Stimulated activated naive CD4-positive, alpha-beta T cell treated with Interleukin-2 at 50 U/mL for 16 hours (primary cell): ENCODE data around the gene IL5RA.

Experiments used
- DNase-seq: peaks from one replicate; lab custom pipeline; 2025; lab: John Stamatoyannopoulos, UW

IL5RA gene

GRCh38 chr3:3066378-3066777 lies 43.8 kb downstream of the IL5RA start:
- no peak for DNase-seq

DNA sequence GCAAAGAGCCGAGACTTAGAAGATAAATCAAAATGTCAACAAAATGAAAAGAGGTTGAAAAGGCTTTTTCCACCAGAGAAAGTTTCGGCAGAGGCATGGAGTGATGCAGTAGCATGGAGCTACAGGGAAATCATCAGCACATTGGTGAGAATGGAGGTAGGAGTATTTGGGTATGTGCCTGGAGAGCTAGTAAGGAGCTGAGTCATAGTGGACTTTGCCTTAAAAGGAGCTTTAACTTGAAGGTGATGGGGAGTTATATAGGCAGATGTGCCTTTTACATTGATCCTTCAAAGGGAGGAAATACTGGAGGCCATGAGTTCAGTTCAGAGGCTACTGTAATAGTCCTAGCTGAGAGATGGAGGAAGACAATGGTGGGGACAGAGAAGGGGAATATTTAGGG lies 44.3 kb downstream of the IL5RA start:
- DNase-seq = no peak

- DNase-seq = no peak
Observed at GRCh38 chr3:3064297-3064696, 45.9 kb downstream of the IL5RA start.

DNA sequence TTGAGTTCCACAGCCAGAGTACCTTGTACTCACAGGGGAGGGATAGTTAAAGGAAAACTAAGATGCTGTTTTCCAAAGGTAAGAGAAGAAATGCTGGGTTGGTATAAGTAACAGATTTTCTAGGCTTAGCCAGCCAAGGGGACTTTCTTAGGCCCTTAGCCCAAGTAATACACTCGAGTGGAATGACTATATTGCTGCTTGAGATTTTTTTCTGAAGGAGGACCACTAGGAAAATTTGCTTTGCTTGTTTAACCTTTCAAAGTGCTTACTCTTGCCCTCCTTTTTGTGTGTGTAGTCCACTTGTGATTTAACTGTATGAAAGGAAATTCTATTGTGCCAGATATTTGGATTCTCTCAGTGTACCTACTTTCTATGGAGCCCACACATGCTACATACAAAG lies 50.5 kb downstream of the IL5RA start:
- DNase-seq = no peak

DNA sequence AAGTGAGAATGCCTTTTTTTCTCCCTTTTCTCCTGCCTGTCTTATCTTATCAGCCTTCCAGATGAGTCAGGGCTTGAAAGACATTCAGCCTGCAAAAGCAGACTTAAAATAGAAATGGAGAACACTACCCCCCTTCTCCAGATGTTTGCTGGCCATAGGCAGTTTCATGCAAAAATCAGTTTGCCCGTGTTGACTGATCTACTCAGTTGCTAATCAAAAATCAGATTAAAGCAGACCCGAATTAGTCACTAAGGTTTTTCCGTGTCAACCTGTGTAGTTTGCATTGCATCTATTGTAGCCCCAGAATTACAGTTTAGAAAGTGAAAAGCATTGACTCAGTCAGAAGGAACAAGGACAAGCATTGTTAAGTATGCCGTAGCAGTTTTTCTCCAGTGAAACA lies 56.2 kb downstream of the IL5RA start:
- DNase-seq = no peak

DNA sequence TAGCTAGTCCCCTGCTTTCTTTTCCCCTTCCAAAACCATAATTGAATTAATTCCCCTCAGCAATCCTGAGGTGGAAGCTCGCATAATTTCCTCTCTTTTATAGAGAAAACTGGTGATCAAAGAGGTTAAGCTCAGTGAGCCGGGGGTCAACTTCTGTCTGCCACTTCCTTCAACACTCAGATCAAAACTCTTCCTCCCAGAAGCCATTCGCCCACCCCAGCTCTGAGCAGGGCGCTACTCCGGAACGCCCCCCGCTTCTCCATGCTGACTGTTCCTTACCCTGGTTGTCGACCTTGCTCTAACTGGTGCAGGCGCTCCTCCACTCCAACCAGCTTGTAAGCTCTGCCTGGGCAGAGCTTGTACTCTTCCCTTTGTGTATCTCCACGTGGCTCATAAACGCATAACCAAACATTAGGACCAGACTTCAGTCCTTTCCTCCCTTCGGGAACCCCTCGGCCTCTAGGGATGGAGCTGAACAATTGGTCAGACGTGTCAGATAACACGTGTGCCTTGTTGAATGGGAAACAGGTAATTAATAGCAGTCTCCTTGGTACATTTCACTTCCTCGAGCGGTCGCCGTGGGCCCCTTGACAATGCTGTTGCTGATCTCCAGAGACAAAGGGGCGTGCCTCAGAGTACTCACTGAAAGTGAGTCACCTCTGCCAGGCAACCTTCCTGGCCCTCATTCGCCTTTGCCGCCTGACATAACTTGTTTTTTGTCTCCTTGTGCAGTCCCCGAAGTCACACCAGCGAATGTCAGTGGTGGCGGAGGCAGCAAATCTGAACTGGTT lies 71.8 kb downstream of the IL5RA start:
- no peak for DNase-seq

GRCh38 chr3:3037156-3037555 lies 73.0 kb downstream of the IL5RA start:
- no peak for DNase-seq

- DNase-seq = no peak
Observed at GRCh38 chr3:3031326-3031725, 78.8 kb downstream of the IL5RA start.

DNA sequence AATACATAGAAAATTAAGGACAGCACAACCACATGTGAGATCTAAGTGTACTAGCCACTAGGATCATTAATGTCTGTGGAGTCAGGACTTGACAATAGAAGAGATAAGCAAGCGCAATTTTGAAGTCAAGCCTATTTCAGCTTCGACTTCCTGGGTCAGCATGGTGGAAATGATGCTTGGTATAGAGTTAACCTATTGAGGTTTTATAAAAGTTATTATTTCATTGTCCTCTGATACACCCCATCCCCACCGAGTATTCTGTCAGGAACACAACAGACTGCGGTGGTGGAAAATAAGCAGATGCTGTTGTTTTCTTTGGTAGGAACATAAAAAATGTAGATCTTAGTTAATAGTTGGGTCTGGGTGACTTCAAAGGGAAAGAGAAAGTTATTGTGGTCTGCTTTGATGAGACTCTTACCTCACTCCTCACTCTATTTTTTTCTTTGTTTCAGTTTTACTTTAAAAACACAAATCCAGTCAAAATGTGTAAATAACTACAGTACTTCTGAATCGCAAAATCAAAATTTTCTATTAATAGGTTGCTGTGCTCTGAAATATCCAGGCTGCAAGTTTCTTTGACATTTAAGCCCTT lies 82.1 kb downstream of the IL5RA start:
- no peak for DNase-seq

DNA sequence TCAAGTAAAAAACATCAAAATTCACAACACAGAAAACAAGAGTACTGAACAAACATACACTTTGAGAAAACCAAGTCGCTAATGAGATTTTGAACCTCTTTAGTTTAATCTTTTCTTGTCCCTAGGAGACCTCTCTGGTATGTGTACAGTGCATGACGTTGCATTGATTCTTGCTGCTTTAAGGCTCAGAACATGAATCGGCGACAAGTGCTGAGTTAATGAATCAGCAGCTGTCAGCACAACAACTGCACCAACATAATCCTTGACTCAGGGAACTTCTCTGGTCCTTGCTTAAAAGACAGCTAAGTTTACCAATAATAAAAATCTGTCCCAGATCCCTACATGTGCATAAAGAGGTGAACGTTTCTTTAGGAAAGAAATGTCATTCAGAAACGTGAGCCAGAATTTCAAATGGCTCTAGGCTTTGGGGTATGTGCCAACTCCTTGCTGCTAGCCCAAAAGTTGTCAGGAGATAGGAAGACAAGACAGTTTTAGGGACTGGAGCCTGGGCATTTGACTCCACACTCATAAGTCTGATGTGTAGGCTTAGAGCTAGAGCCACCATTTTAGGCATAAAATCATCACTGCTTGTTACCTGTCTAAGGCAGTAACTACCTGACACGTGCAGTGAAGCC lies 86.9 kb downstream of the IL5RA start:
- no peak for DNase-seq

DNA sequence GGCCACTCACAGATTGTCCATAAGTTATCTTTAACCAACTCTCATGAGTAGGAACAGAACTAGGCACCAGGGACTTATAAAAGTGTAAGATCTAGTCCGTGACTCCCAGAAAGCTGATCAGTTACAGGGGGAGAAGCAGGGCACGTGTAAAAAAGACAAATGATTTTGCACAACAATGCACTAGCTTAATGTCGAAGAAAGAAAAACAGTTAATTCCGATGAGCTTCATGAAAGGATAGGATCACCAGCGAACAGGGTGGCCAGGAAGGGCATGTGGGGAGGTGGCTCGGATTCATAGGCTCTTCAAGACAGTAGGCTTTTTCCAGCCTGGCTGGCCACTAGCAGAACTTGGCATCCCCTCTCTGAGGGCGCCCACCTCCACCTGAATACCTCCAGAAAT lies 90.0 kb downstream of the IL5RA start:
- no peak for DNase-seq
